B cell (primary cell): Measurements from ENCODE around the gene ZMYND10. TPM values are rescaled to one million over a fixed set of nuclear protein-coding genes. Genes with fewer than 3 reads are reported as not detected.

Experiments used
- ATAC-seq: fragments of 200-7000 bp; cut with Tn5 transposase; one replicate; pipeline ENCODE4 v1.10.0; 2021; ENCODE audit warnings: low read depth, mild to moderate bottlenecking, moderate number of reproducible peaks, moderate library complexity
- CTCF ChIA-PET: fragments of 350-600 bp; sonication (Branson Sonifier 250); formaldehyde crosslinking; loops from one replicate; lab custom pipeline; 2021; ENCODE audit warnings: antibody characterized with exemption, inconsistent platforms; lab: Charles Lee
- POLR2A ChIA-PET: fragments of 350-600 bp; sonication (Branson Sonifier 250); formaldehyde crosslinking; loops from one replicate; lab custom pipeline; 2021; ENCODE audit warnings: antibody characterized with exemption; lab: Charles Lee
- DNase-seq: peaks from one replicate; pipeline ENCODE4 v3.0.0; 2013
- H2AFZ ChIP-seq: 2 replicates; pipeline ENCODE4 v1.6.1; 2012; ENCODE audit warnings: mild to moderate bottlenecking, low read depth, low read length; ENCODE audit not compliant: insufficient read depth, poor library complexity, severe bottlenecking
- H3K27ac ChIP-seq, 2 donors: 1 replicate in 1 of 2; 2 replicates in 1 of 2; pipeline ENCODE4 v1.5.1; 2012 to 2013; ENCODE audit warnings: low read length in 2 of 2, mild to moderate bottlenecking in 2 of 2, moderate library complexity in 1 of 2
- H3K27me3 ChIP-seq, 4 experiments: fragments of 200-600 bp in 1 of 4; sonication (generic) in 1 of 4; replicated peaks in 1 of 4; 1 replicate in 2 of 4; 2 replicates in 2 of 4; pipeline versions ENCODE4 v1.6.1 to v1.7.0; 2013 to 2016; ENCODE audit warnings: low read length in 3 of 4, mild to moderate bottlenecking in 2 of 4, mixed read lengths in 1 of 4, moderate library complexity in 1 of 4; ENCODE audit not compliant: insufficient read depth in 4 of 4, control insufficient read depth in 3 of 4; ENCODE audit errors: control extremely low read depth in 1 of 4
- H3K36me3 ChIP-seq, 2 experiments: replicated peaks in 1 of 2; 1 replicate in 1 of 2; 2 replicates in 1 of 2; pipeline versions ENCODE4 v1.6.1 to v1.7.1; 2013; ENCODE audit warnings: low read length in 1 of 2; ENCODE audit not compliant: insufficient read depth in 2 of 2, control insufficient read depth in 1 of 2; ENCODE audit errors: control extremely low read depth in 1 of 2, extremely low read depth in 1 of 2
- H3K4me1 ChIP-seq, 2 donors: fragments of 200-600 bp in 1 of 2; sonication (generic) in 1 of 2; 1 replicate in 1 of 2; 2 replicates in 1 of 2; pipeline versions ENCODE4 v1.5.1 to v1.6.1; 2013 to 2017; ENCODE audit warnings: low read length in 2 of 2; ENCODE audit not compliant: control insufficient read depth in 2 of 2, insufficient read depth in 2 of 2
- H3K4me2 ChIP-seq: replicated peaks from 2 replicates; pipeline ENCODE3; 2012; ENCODE audit warnings: mild to moderate bottlenecking, low read depth, low read length; ENCODE audit not compliant: poor library complexity, severe bottlenecking
- H3K4me3 ChIP-seq, 5 experiments: fragments of 200-600 bp in 1 of 5; sonication (generic) in 1 of 5; 1 replicate in 3 of 5; 2 replicates in 2 of 5; pipeline versions ENCODE4 v1.5.1 to v1.7.0; 2011 to 2016; ENCODE audit warnings: low read length in 4 of 5, mild to moderate bottlenecking in 4 of 5, low read depth in 2 of 5, control low read depth in 1 of 5, moderate library complexity in 1 of 5; ENCODE audit not compliant: insufficient read depth in 1 of 5; ENCODE audit errors: control extremely low read depth in 1 of 5, extremely low read depth in 1 of 5
- H3K79me2 ChIP-seq: fragments of 200-600 bp; sonication (generic); one replicate; pipeline ENCODE4 v1.6.0; 2016; ENCODE audit warnings: low read length; ENCODE audit not compliant: control insufficient read depth, insufficient read depth
- H3K9ac ChIP-seq: fragments of 200-600 bp; sonication (generic); 2 replicates; pipeline ENCODE4 v1.6.1; 2017; ENCODE audit warnings: mild to moderate bottlenecking, low read length, moderate library complexity
- H3K9me3 ChIP-seq, 3 donors: one replicate each; pipeline versions ENCODE4 v1.6.1 to v1.7.1; 2013; ENCODE audit warnings: low read length in 2 of 3; ENCODE audit not compliant: control insufficient read depth in 2 of 3, insufficient read depth in 1 of 3; ENCODE audit errors: control extremely low read depth in 1 of 3
- H4K20me1 ChIP-seq: 2 replicates; pipeline ENCODE4 v1.6.0; 2012; ENCODE audit warnings: mild to moderate bottlenecking, low read length; ENCODE audit not compliant: insufficient read depth, control insufficient read depth, poor library complexity, severe bottlenecking
- H3K27ac Mint-ChIP-seq: one replicate; pipeline ENCODE4 v1.8.0; 2021; ENCODE audit warnings: mixed read lengths
- H3K27me3 Mint-ChIP-seq: one replicate; pipeline ENCODE4 v1.8.0; 2021; ENCODE audit warnings: mixed read lengths
- H3K4me1 Mint-ChIP-seq: one replicate; pipeline ENCODE4 v1.8.0; 2021; ENCODE audit warnings: mixed read lengths
- H3K4me3 Mint-ChIP-seq: one replicate; pipeline ENCODE4 v1.8.0; 2021; ENCODE audit warnings: mixed read lengths
- H3K9me3 Mint-ChIP-seq: one replicate; pipeline ENCODE4 v1.8.0; 2022; ENCODE audit warnings: mixed read lengths; ENCODE audit not compliant: insufficient read depth
- CTCF ChIP-seq: fragments of 200-600 bp; IDR thresholded peaks from one replicate; pipeline ENCODE4 v1.8.0; 2022; ENCODE audit warnings: antibody characterized with exemption, mild to moderate bottlenecking
- WGBS: methylation state at CpG from one replicate; pipeline ENCODE4 v1.1.5; 2013; ENCODE audit warnings: missing lambda C conversion rate; ENCODE audit not compliant: insufficient coverage; 5-methylcytosine and 5-hydroxymethylcytosine counted together
- intact Hi-C: fragments of 100-400 bp; cut with micrococcal nuclease; formaldehyde crosslinking; loops from one replicate; pipeline ENCODE4 v1.10.0; 2022
- polyA plus RNA-seq: library from polyadenylated mRNA; depleted of rRNA; stranded (reverse); fragments of >200 nt; gene quantifications from 2 replicates; pipeline ENCODE4 v1.2.3, GENCODE V29; 2012
- total RNA-seq, 2 donors: library from RNA; stranded (reverse); fragments of 120-200 nt in 1 of 2; gene quantifications; 1 replicate in 1 of 2; 2 replicates in 1 of 2; pipeline versions ENCODE4 v1.2.3 to v1.2.4, GENCODE V29; 2013 to 2022

ZMYND10 gene
- total and polyA plus RNA-seq, 2 donors (not counting 1 experiment from before 2014, with no cell fraction given), result 1.8 to 2.4 TPM

- peak overlapping the region; percentile 55 for H3K9ac ChIP-seq
Observed at GRCh38 chr3:50345008-50345407, 524 bp downstream of the ZMYND10 start.

More at GRCh38 chr3:50345008-50345407, 524 bp downstream of the ZMYND10 start:
- no peaks in the 10 kb centered on the region for H3K9me3 Mint-ChIP-seq
- Histone ChIP-seq H3K79me2 (peaks cover 34% of the 10 kb centered on the region), H4K20me1 (peaks cover 21% of the 10 kb centered on the region), H3K4me3 (peak overlapping the region in 1 of 5 experiments; percentile 52), H3K27me3 (no peaks in the 10 kb centered on the region), H3K4me1 (peaks cover 27 to 52% of the 10 kb centered on the region in 2 donors), H3K27ac (no peak overlapping the region), H3K36me3 (peaks cover 0 to 19% of the 10 kb centered on the region in 2 experiments), H3K4me2 (peak overlapping the region; percentile 91), H2AFZ (peak overlapping the region; percentile 62), H3K9me3 (no peaks in the 10 kb centered on the region)
- ChIA-PET CTCF (interaction anchor here (0.8 to 1.1 kb wide), 2 partner anchors 10 to 197 kb away, joined by 3 read pairs; no protein-coding TSS in a partner anchor), POLR2A (interaction anchor here (1.0 to 1.6 kb wide), 2 partner anchors 15 to 53 kb away, joined by 4 to 8 read pairs; partner anchors contain the start of genes IFRD2 and TMEM115)
- H3K4me3 Mint-ChIP-seq, result peak overlapping the region; percentile 77
- no peak for ATAC-seq
- peaks cover 43% of the 10 kb centered on the region for H3K4me1 Mint-ChIP-seq
- WGBS, result 94% methylated on average over 7 of the region's 8 CpGs
- H3K27me3 Mint-ChIP-seq, result no peaks in the 10 kb centered on the region
- DNase-seq, result no peak
- no peak for TF ChIP-seq CTCF
- no peak overlapping the region for H3K27ac Mint-ChIP-seq
- intact Hi-C loops, result loop anchor here (1.0 to 5.0 kb wide), 2 partner anchors 8 to 267 kb away; partner anchors contain the start of gene CISH
